ENCODE data around the gene RPL7A. TPM values are rescaled to one million over a fixed set of nuclear protein-coding genes. Genes with fewer than 3 reads are reported as not detected.

The RPL7A gene
- total RNA-seq, 1 donor from 2014 or later, result 1,126 TPM

GRCh38 chr9:133351908-133352634, 4.1 kb downstream of the RPL7A start:
- no peaks in the 10 kb centered on the region for H3K9me3 Mint-ChIP-seq (ENCODE audit: low read depth)
- no peak overlapping the region for H3K4me3 Mint-ChIP-seq (ENCODE audit: unreplicated experiment)
- peaks cover 41% of the 10 kb centered on the region for H3K4me1 Mint-ChIP-seq (ENCODE audit: low read depth)
- TF ChIP-seq, protein P1, sequence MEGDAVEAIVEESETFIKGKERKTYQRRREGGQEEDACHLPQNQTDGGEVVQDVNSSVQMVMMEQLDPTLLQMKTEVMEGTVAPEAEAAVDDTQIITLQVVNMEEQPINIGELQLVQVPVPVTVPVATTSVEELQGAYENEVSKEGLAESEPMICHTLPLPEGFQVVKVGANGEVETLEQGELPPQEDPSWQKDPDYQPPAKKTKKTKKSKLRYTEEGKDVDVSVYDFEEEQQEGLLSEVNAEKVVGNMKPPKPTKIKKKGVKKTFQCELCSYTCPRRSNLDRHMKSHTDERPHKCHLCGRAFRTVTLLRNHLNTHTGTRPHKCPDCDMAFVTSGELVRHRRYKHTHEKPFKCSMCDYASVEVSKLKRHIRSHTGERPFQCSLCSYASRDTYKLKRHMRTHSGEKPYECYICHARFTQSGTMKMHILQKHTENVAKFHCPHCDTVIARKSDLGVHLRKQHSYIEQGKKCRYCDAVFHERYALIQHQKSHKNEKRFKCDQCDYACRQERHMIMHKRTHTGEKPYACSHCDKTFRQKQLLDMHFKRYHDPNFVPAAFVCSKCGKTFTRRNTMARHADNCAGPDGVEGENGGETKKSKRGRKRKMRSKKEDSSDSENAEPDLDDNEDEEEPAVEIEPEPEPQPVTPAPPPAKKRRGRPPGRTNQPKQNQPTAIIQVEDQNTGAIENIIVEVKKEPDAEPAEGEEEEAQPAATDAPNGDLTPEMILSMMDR (IDR thresholded peaks at IDR 0.05), result peak; percentile 71
- peaks cover 29% of the 10 kb centered on the region for H3K36me3 Mint-ChIP-seq (ENCODE audit: low read depth)
- H3K27ac Mint-ChIP-seq (ENCODE audit: unreplicated experiment), result peak overlapping the region; percentile 22
- no peaks in the 10 kb centered on the region for H3K27me3 Mint-ChIP-seq (ENCODE audit: low read depth)
- no peak for DNase-seq (ENCODE audit: low spot score)

DNA sequence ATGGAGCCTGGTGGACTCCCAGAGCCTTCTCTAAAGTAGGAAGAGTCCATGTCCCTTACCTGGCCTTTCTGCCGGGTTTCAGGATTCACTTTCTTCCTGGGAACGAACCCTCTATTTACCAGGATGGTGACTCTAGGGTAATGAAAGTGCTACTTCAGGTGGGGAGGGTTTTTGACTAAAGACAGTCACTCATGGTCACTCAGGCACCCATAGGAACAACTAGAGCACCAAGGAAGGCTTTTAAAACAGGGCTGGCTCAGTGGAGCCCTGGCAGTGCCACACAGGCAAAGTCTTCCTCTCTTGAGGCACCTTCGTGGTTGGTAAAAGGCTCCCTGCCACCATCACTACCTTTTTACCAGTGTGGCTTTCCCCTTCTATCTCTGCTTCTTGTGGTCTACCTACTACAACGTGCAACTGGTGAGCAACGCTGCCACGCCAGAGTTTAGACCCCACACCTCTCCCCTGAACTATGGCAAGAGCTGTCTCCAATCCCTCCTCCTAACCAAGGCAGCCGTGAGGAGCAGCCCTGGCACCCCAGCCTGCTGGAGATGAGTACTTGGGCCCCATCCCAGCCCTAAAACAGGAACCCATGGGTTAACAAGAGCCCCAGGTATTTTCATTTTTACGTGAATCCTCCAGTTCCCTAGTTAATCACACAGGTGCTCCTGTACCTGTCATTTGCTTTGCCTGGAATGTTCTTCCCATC, 4.8 kb downstream of the RPL7A start:
- TF ChIP-seq, protein P1 (IDR thresholded peaks at IDR 0.05), result no peak
- no peak for DNase-seq (ENCODE audit: low spot score)
- no peak overlapping the region for H3K4me3 Mint-ChIP-seq (ENCODE audit: unreplicated experiment)
- no peaks in the 10 kb centered on the region for H3K27me3 Mint-ChIP-seq (ENCODE audit: low read depth)
- peak overlapping the region; percentile 24 for H3K27ac Mint-ChIP-seq (ENCODE audit: unreplicated experiment)
- no peaks in the 10 kb centered on the region for H3K9me3 Mint-ChIP-seq (ENCODE audit: low read depth)
- peaks cover 29% of the 10 kb centered on the region for H3K36me3 Mint-ChIP-seq (ENCODE audit: low read depth)
- peaks cover 47% of the 10 kb centered on the region for H3K4me1 Mint-ChIP-seq (ENCODE audit: low read depth)

DNA sequence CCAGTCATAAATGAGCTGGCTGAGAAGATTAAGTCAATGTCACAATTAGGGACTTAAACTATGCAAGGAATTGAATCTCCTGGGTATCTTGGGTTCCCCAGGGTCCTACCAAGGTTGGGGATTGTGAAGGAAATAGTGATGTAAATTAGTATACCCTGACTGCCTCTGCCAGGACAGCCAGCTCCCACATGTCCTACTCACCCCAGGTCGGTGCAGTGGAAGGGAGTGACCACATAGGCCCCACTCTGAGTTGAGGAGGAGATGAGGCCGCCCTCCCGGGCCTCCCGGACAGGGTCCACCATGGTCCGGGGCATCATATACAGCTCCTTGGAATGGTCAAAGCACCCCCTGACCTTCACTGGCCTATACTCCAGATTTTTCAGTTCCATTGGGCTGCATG, 5.5 kb downstream of the RPL7A start:
- peak overlapping the region; percentile 45 for H3K27ac Mint-ChIP-seq (ENCODE audit: unreplicated experiment)
- TF ChIP-seq, protein P1 (IDR thresholded peaks at IDR 0.05), result no peak
- H3K9me3 Mint-ChIP-seq (ENCODE audit: low read depth), result no peaks in the 10 kb centered on the region
- H3K27me3 Mint-ChIP-seq (ENCODE audit: low read depth), result no peaks in the 10 kb centered on the region
- DNase-seq (ENCODE audit: low spot score), result no peak
- H3K4me1 Mint-ChIP-seq (ENCODE audit: low read depth), result peaks cover 49% of the 10 kb centered on the region
- H3K4me3 Mint-ChIP-seq (ENCODE audit: unreplicated experiment), result no peak overlapping the region
- H3K36me3 Mint-ChIP-seq (ENCODE audit: low read depth), result peaks cover 26% of the 10 kb centered on the region

- Mint-ChIP-seq H3K36me3 (ENCODE audit: low read depth) (peaks cover 15% of the 10 kb centered on the region), H3K27ac (ENCODE audit: unreplicated experiment) (peak overlapping the region; percentile 32), H3K27me3 (ENCODE audit: low read depth) (no peaks in the 10 kb centered on the region), H3K9me3 (ENCODE audit: low read depth) (no peaks in the 10 kb centered on the region), H3K4me3 (ENCODE audit: unreplicated experiment) (peak overlapping the region; percentile 85), H3K4me1 (ENCODE audit: low read depth) (peaks cover 36% of the 10 kb centered on the region)
- TF ChIP-seq, protein P1 (IDR thresholded peaks at IDR 0.05), result no peak
- no peak for DNase-seq (ENCODE audit: low spot score)
Measured at GRCh38 chr9:133354766-133355165, 6.7 kb downstream of the RPL7A start.

DNA sequence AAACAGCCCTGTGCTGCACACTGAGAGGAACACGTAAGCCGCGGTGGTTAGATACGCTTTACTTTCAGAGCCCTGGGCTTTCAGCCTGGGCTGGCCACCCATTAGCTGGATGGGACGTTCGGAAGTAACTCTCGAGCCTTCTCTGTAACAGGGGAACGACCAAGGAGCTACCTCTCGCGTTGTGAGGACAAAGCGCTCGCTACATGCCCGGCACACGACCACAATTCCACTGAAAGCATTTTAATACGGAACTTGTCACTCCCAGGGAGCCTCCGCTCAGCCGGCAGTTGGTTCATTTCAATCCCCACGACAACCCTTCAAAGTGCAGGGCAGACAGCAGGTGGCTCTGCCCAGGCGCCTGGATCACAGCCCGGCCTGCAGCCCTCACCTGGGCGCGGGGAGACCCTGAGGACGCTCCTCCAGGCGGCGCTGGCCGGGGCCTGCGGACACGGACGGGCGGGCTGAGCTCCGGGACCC, 7.9 kb downstream of the RPL7A start:
- H3K9me3 Mint-ChIP-seq (ENCODE audit: low read depth), result no peaks in the 10 kb centered on the region

More for the DNA sequence above, 7.9 kb downstream of the RPL7A start:
- H3K36me3 Mint-ChIP-seq (ENCODE audit: low read depth), result peaks cover 9% of the 10 kb centered on the region
- H3K4me3 Mint-ChIP-seq (ENCODE audit: unreplicated experiment), result peak overlapping the region; percentile 85
- H3K4me1 Mint-ChIP-seq (ENCODE audit: low read depth), result peaks cover 31% of the 10 kb centered on the region
- H3K27ac Mint-ChIP-seq (ENCODE audit: unreplicated experiment), result peak overlapping the region; percentile 77
- TF ChIP-seq, protein P1 (IDR thresholded peaks at IDR 0.05), result peak; percentile 39
- no peak for DNase-seq (ENCODE audit: low spot score)
- H3K27me3 Mint-ChIP-seq (ENCODE audit: low read depth), result no peaks in the 10 kb centered on the region

Measured in chondrocyte (in vitro differentiated cells).